Measurements from ENCODE around the gene ACOT11.

ACOT11 gene

DNA sequence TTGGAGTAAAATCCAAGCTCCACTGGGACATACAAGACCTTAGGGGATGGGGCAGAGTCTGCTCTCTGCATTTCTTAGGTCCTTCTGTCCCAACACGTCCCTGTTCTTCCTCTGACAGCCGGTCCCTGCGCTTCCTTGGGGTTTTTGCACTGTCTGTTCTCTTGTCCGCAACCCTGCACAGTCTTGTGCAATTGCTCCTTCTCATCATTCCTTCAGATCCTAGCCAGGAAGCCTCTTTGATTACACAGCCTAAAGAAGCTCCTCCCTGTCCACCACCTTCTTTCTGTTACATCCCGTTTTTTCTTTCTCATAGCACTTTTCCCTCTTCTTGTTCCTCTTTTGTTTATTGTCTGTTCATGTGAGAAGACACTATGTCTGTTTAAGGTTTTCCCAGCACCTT is 19.9 kb downstream of the ACOT11 start:
- no peaks in the 10 kb centered on the region for H3K27me3 ChIP-seq (ENCODE audit: insufficient read depth, poor library complexity, severe bottlenecking)
- no peak overlapping the region for H3K4me3 ChIP-seq (replicated peaks; ENCODE audit: insufficient read depth, low read length)
- DNase-seq (ENCODE audit: low read depth in 1 of 2, low spot score in 1 of 2): peak; percentile 67 to 80
- H3K27ac ChIP-seq (replicated peaks): peak overlapping the region; percentile 28
- TF ChIP-seq POLR2AphosphoS5 (IDR thresholded peaks at IDR 0.05; ENCODE audit: low read depth): no peak
- TF ChIP-seq, protein P1, sequence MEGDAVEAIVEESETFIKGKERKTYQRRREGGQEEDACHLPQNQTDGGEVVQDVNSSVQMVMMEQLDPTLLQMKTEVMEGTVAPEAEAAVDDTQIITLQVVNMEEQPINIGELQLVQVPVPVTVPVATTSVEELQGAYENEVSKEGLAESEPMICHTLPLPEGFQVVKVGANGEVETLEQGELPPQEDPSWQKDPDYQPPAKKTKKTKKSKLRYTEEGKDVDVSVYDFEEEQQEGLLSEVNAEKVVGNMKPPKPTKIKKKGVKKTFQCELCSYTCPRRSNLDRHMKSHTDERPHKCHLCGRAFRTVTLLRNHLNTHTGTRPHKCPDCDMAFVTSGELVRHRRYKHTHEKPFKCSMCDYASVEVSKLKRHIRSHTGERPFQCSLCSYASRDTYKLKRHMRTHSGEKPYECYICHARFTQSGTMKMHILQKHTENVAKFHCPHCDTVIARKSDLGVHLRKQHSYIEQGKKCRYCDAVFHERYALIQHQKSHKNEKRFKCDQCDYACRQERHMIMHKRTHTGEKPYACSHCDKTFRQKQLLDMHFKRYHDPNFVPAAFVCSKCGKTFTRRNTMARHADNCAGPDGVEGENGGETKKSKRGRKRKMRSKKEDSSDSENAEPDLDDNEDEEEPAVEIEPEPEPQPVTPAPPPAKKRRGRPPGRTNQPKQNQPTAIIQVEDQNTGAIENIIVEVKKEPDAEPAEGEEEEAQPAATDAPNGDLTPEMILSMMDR (IDR thresholded peaks at IDR 0.05; ENCODE audit: insufficient read depth, low read length): no peak
- TF ChIP-seq GABPA (IDR thresholded peaks at IDR 0.05; ENCODE audit: low read depth): no peak
- TF ChIP-seq, protein P2, sequence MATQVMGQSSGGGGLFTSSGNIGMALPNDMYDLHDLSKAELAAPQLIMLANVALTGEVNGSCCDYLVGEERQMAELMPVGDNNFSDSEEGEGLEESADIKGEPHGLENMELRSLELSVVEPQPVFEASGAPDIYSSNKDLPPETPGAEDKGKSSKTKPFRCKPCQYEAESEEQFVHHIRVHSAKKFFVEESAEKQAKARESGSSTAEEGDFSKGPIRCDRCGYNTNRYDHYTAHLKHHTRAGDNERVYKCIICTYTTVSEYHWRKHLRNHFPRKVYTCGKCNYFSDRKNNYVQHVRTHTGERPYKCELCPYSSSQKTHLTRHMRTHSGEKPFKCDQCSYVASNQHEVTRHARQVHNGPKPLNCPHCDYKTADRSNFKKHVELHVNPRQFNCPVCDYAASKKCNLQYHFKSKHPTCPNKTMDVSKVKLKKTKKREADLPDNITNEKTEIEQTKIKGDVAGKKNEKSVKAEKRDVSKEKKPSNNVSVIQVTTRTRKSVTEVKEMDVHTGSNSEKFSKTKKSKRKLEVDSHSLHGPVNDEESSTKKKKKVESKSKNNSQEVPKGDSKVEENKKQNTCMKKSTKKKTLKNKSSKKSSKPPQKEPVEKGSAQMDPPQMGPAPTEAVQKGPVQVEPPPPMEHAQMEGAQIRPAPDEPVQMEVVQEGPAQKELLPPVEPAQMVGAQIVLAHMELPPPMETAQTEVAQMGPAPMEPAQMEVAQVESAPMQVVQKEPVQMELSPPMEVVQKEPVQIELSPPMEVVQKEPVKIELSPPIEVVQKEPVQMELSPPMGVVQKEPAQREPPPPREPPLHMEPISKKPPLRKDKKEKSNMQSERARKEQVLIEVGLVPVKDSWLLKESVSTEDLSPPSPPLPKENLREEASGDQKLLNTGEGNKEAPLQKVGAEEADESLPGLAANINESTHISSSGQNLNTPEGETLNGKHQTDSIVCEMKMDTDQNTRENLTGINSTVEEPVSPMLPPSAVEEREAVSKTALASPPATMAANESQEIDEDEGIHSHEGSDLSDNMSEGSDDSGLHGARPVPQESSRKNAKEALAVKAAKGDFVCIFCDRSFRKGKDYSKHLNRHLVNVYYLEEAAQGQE (IDR thresholded peaks at IDR 0.05; ENCODE audit: insufficient replicate concordance, low read depth): no peak
- peak; percentile 15; the same call in 1 of the 2 replicates for TF ChIP-seq SPI1 (IDR thresholded peaks at IDR 0.05; ENCODE audit: borderline replicate concordance, low read depth)

DNA sequence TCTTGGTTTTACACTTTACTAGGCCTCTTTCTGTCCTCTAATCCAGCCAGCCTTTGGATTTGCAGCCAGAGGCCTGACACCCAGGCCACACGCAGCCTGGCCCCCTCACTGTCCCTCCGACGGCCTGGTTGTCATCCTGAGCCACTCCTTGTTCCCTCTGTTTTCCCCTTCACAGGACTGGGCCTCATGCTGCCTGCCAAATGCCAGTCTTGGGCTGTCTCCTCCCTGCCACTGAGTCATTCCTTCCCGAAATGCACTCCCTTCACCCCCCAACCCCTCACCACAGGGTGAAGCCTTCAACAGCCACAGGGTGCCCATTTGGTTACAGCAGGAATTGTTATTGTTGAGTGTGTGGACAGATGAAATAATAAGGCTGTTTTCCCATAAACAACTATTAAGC is 21.3 kb downstream of the ACOT11 start:
- H3K27ac ChIP-seq (replicated peaks): no peak overlapping the region
- no peak for DNase-seq (ENCODE audit: low read depth in 1 of 2, low spot score in 1 of 2)
- no peaks in the 10 kb centered on the region for H3K27me3 ChIP-seq (ENCODE audit: insufficient read depth, poor library complexity, severe bottlenecking)
- H3K4me3 ChIP-seq (replicated peaks; ENCODE audit: insufficient read depth, low read length): no peak overlapping the region
- TF ChIP-seq GABPA (IDR thresholded peaks at IDR 0.05; ENCODE audit: low read depth) (no peak), SPI1 (IDR thresholded peaks at IDR 0.05; ENCODE audit: borderline replicate concordance, low read depth) (no peak), POLR2AphosphoS5 (IDR thresholded peaks at IDR 0.05; ENCODE audit: low read depth) (no peak)
- TF ChIP-seq, protein P1 (IDR thresholded peaks at IDR 0.05; ENCODE audit: insufficient read depth, low read length): no peak
- TF ChIP-seq, protein P2 (IDR thresholded peaks at IDR 0.05; ENCODE audit: insufficient replicate concordance, low read depth): no peak

DNA sequence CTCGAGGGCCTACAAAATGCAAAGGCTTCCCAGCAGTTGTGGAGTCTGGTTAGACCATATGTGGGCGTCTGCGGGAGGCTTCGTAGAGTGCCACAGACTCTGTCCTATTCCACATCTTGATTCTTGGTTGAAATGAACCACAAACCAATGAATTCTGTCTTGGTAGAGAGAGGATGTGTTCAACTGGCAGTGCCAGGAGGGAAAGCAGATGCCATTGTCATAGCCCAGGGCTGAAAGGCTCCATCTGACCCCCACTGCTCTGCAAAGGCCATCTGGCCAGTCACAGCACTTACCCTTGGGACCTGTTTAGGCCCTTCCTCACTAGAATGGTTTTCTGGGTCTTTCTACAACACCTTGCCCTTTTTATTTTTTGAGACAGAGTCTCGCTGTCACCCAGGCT is 22.1 kb downstream of the ACOT11 start:
- Histone ChIP-seq H3K4me3 (replicated peaks; ENCODE audit: insufficient read depth, low read length) (no peak overlapping the region), H3K27me3 (ENCODE audit: insufficient read depth, poor library complexity, severe bottlenecking) (no peaks in the 10 kb centered on the region), H3K27ac (replicated peaks) (no peak overlapping the region)
- TF ChIP-seq GABPA (IDR thresholded peaks at IDR 0.05; ENCODE audit: low read depth) (no peak), SPI1 (IDR thresholded peaks at IDR 0.05; ENCODE audit: borderline replicate concordance, low read depth) (no peak), POLR2AphosphoS5 (IDR thresholded peaks at IDR 0.05; ENCODE audit: low read depth) (no peak)
- TF ChIP-seq, protein P1 (IDR thresholded peaks at IDR 0.05; ENCODE audit: insufficient read depth, low read length): no peak
- TF ChIP-seq, protein P2 (IDR thresholded peaks at IDR 0.05; ENCODE audit: insufficient replicate concordance, low read depth): no peak
- no peak for DNase-seq (ENCODE audit: low read depth in 1 of 2, low spot score in 1 of 2)

Data from HL-60 (cell line).